Measurements from ENCODE around the gene OR52E5. TPM values are rescaled to one million over a fixed set of nuclear protein-coding genes. Genes with fewer than 3 reads are reported as not detected.

Gene OR52E5
- polyA plus RNA-seq: not detected

DNA sequence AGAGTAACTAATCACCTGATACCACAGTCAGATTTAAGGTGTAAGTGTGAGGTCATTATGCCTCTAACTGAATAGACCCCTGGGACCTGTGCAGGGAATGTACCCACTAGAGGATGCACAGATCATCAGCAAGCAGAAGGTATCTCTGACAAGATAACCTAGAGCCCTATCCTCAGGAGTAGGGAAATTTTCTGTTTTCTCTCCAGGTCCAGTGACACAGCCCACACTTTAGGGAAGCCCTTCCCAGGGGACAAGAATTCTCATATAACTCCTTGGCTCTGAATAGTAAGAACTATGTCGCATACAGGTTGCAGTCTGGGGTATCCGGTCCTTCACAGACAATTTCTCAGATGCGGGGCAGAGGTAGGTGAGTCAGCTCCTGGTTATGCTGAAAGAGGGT, at the start of gene OR52E5:
OR52E5 (plus strand) TSS at position 301 of the 400 bp plus-strand sequence. CDS start 7,569 bp downstream, outside the sequence.
- Histone ChIP-seq H3K4me3 (ENCODE audit: low read depth in 1 of 2, low read length in 2 of 2) (no peak within 1 kb of the TSS), H3K9me3 (ENCODE audit: control insufficient read depth in 2 of 2, insufficient read depth in 1 of 2, low read depth in 1 of 2, low read length in 1 of 2) (no peaks in the 10 kb centered on the region), H3K27me3 (ENCODE audit: control insufficient read depth in 1 of 2, insufficient read depth in 2 of 2, low read length in 2 of 2) (no peaks in the 10 kb centered on the region), H3K4me1 (ENCODE audit: control insufficient read depth in 2 of 2, insufficient read depth in 2 of 2, low read length in 1 of 2) (no peaks in the 10 kb centered on the region), H3K36me3 (ENCODE audit: control insufficient read depth in 2 of 2, insufficient read depth in 2 of 2, low read length in 1 of 2) (no peaks in the 10 kb centered on the region), H3K27ac (ENCODE audit: low read depth in 2 of 2, low read length in 1 of 2) (no peak within 1 kb of the TSS)
- 89 to 93% methylated on average over 3 of the region's 3 CpGs for WGBS, 2 donors

DNA sequence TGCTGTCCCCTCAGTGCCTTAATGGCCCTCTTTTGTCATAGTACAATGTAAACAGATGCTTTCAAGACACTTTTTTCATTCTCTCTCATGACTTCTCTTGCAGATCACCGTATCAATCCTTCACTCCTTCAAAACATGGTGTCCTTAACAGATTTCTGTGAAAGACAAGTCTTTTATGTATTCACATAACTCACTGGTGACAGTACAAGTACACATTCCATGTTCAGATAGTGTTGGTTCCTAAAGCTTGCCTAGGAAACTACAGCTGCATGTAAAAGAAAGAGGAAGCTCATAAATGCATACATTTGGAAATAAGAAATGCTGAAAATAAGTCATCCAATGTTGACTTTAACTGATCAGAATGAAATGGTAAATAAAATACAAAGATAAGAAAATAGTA, 46.3 kb upstream of the OR52E5 start:
- no peaks in the 10 kb centered on the region for H3K9me3 ChIP-seq (ENCODE audit: control insufficient read depth in 2 of 2, insufficient read depth in 1 of 2, low read depth in 1 of 2, low read length in 1 of 2)
- WGBS, 2 donors: 48 to 55% methylated on average over 1 of the region's 1 CpG
- H3K4me3 ChIP-seq (ENCODE audit: low read depth in 1 of 2, low read length in 2 of 2): no peak overlapping the region
- H3K4me1 ChIP-seq (ENCODE audit: control insufficient read depth in 2 of 2, insufficient read depth in 2 of 2, low read length in 1 of 2): no peaks in the 10 kb centered on the region
- no peaks in the 10 kb centered on the region for H3K27me3 ChIP-seq (ENCODE audit: control insufficient read depth in 1 of 2, insufficient read depth in 2 of 2, low read length in 2 of 2)
- H3K27ac ChIP-seq (ENCODE audit: low read depth in 2 of 2, low read length in 1 of 2): no peak overlapping the region
- no peaks in the 10 kb centered on the region for H3K36me3 ChIP-seq (ENCODE audit: control insufficient read depth in 2 of 2, insufficient read depth in 2 of 2, low read length in 1 of 2)

DNA sequence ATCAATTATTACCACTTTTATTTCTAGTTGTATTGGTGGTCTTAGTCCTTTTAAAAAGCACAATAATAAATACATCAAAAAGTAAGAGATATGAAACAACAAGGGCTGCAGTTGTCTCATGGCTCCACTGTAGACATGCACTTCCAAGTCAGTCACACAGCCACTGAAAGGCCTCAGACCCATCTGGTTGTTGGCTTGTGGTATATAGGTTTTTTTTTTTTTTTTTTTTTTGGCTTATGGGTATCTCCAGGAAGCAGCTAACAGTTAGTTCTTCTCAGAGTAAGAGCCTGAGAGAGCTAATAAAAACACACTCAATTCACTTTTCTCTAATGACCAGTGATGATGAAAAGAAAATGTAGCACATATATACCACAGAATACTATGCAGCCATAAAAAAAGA, 45.3 kb upstream of the OR52E5 start:
- Histone ChIP-seq H3K27ac (ENCODE audit: low read depth in 2 of 2, low read length in 1 of 2) (no peak overlapping the region), H3K36me3 (ENCODE audit: control insufficient read depth in 2 of 2, insufficient read depth in 2 of 2, low read length in 1 of 2) (no peaks in the 10 kb centered on the region), H3K27me3 (ENCODE audit: control insufficient read depth in 1 of 2, insufficient read depth in 2 of 2, low read length in 2 of 2) (no peaks in the 10 kb centered on the region), H3K4me1 (ENCODE audit: control insufficient read depth in 2 of 2, insufficient read depth in 2 of 2, low read length in 1 of 2) (no peaks in the 10 kb centered on the region), H3K4me3 (ENCODE audit: low read depth in 1 of 2, low read length in 2 of 2) (no peak overlapping the region), H3K9me3 (ENCODE audit: control insufficient read depth in 2 of 2, insufficient read depth in 1 of 2, low read depth in 1 of 2, low read length in 1 of 2) (no peaks in the 10 kb centered on the region)

DNA sequence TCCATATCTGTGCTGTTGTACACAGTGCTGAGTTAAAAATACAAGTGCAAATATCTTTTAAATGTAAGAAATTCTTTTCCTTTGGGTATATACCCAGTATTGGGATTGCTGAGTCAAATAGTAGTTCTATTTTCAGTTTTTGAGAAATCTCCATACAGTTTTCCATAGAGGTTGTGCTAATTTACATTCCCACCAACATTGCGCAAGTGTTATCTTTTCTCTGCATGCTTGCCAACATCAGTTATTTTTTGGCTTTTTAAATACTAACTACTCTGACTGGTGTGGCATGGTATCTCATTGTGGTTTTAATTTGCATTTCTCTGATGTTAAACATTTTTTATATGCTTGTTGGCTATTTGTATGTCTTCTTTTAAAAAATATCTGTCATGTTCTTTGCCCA, 42.0 kb upstream of the OR52E5 start:
- no peak overlapping the region for H3K27ac ChIP-seq (ENCODE audit: low read depth in 2 of 2, low read length in 1 of 2)
- H3K27me3 ChIP-seq (ENCODE audit: control insufficient read depth in 1 of 2, insufficient read depth in 2 of 2, low read length in 2 of 2): no peaks in the 10 kb centered on the region
- H3K4me3 ChIP-seq (ENCODE audit: low read depth in 1 of 2, low read length in 2 of 2): no peak overlapping the region
- 92 to 96% methylated on average over 1 of the region's 1 CpG for WGBS, 2 donors
- H3K4me1 ChIP-seq (ENCODE audit: control insufficient read depth in 2 of 2, insufficient read depth in 2 of 2, low read length in 1 of 2): no peaks in the 10 kb centered on the region
- no peaks in the 10 kb centered on the region for H3K9me3 ChIP-seq (ENCODE audit: control insufficient read depth in 2 of 2, insufficient read depth in 1 of 2, low read depth in 1 of 2, low read length in 1 of 2)
- H3K36me3 ChIP-seq (ENCODE audit: control insufficient read depth in 2 of 2, insufficient read depth in 2 of 2, low read length in 1 of 2): no peaks in the 10 kb centered on the region

DNA sequence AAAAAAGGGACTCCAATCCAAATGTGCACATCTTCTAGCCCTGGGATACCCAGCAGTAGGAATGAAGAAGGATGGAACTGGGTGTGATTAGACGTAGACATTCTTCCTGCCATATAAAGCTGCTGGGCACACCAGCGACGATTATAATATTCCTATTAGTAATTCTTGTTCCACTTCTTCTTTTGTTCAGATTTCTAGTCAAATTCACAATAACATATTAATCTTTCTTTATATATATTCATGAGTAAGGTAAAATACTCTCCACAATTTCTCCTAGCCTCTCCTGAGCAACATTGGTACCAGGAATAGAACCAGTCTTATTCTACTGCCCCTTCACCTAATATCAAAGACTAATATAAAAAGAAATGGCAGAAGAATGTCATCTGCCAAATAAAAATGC, 35.4 kb upstream of the OR52E5 start, which contains the start of gene OR52E8:
OR52E8 (minus strand) TSS at position 101 of the 400 bp plus-strand sequence; CDS start at position 101, 0 bp downstream.
- no peaks in the 10 kb centered on the region for H3K36me3 ChIP-seq (ENCODE audit: control insufficient read depth in 2 of 2, insufficient read depth in 2 of 2, low read length in 1 of 2)
- WGBS, 2 donors: 94% methylated on average over 3 of the region's 3 CpGs
- H3K27ac ChIP-seq (ENCODE audit: low read depth in 2 of 2, low read length in 1 of 2): no peak within 1 kb of the TSS
- no peak within 1 kb of the TSS for H3K4me3 ChIP-seq (ENCODE audit: low read depth in 1 of 2, low read length in 2 of 2)
- H3K4me1 ChIP-seq (ENCODE audit: control insufficient read depth in 2 of 2, insufficient read depth in 2 of 2, low read length in 1 of 2): no peaks in the 10 kb centered on the region
- H3K27me3 ChIP-seq (ENCODE audit: control insufficient read depth in 1 of 2, insufficient read depth in 2 of 2, low read length in 2 of 2): no peaks in the 10 kb centered on the region
- no peaks in the 10 kb centered on the region for H3K9me3 ChIP-seq (ENCODE audit: control insufficient read depth in 2 of 2, insufficient read depth in 1 of 2, low read depth in 1 of 2, low read length in 1 of 2)

DNA sequence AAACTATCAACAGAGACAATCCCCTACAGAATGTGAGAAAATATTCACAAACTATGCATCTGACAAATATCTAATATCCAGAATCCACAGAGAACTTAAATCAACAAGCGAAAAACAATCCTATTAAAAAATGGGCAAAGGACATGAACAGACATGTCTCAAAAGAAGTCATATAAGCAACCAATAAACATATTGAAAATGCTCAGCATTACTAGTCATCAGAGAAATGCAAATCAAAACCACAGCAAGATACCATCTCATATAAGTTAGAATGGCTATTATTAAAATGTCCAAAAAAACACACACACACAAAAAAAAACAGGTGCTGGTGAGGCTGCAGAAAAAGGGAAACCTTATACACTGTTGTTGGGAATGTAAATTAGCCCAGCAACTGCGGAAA, 27.2 kb upstream of the OR52E5 start:
- Histone ChIP-seq H3K27ac (ENCODE audit: low read depth in 2 of 2, low read length in 1 of 2) (no peak overlapping the region), H3K9me3 (ENCODE audit: control insufficient read depth in 2 of 2, insufficient read depth in 1 of 2, low read depth in 1 of 2, low read length in 1 of 2) (no peaks in the 10 kb centered on the region)

DNA sequence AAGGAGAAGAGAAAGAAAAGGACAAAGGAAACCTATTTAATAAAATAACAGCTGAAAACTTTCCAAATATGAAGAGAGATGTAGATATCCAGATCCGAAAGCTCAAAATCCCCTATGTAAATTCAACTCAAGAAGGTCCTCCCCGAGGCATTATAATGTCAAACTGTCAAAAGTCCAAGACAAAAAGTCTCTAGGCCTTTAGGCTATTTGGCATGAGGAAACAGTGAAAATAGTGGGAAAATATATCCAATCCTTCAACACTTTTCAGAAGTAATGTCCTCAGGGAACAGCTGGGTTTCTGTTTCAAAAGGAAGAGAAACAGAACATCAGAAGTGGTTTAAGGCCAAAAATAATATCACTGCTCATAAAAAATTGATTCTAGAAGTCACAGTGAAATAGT, 14.4 kb upstream of the OR52E5 start:
- 39 to 55% methylated on average over 2 of the region's 2 CpGs for WGBS, 2 donors
- Histone ChIP-seq H3K27ac (ENCODE audit: low read depth in 2 of 2, low read length in 1 of 2) (no peak overlapping the region), H3K9me3 (ENCODE audit: control insufficient read depth in 2 of 2, insufficient read depth in 1 of 2, low read depth in 1 of 2, low read length in 1 of 2) (no peaks in the 10 kb centered on the region)

More for the DNA sequence above, 27.2 kb upstream of the OR52E5 start:
- no peaks in the 10 kb centered on the region for H3K36me3 ChIP-seq (ENCODE audit: control insufficient read depth in 2 of 2, insufficient read depth in 2 of 2, low read length in 1 of 2)
- 75 to 85% methylated on average over 2 of the region's 2 CpGs for WGBS, 2 donors
- H3K4me1 ChIP-seq (ENCODE audit: control insufficient read depth in 2 of 2, insufficient read depth in 2 of 2, low read length in 1 of 2): no peaks in the 10 kb centered on the region
- no peaks in the 10 kb centered on the region for H3K27me3 ChIP-seq (ENCODE audit: control insufficient read depth in 1 of 2, insufficient read depth in 2 of 2, low read length in 2 of 2)
- H3K4me3 ChIP-seq (ENCODE audit: low read depth in 1 of 2, low read length in 2 of 2): no peak overlapping the region

DNA sequence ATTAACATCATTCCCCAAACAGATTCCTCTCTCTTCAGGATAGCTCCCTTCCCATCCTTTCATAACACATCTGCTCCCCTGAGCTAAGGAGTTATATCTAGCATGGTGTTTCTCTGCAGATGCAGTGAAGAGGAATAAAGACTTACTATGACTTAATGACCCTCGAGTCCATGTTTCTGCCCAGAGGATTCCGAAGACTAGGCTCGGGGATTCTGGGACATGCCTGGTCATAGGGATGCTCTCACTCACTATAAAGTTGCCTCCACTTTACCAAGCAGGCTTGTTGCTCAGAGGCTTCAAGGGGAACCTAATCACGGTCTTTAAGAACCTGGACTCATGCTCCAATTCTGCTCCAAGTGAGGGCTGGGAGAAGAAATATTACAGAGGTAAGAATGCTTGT, 12.7 kb upstream of the OR52E5 start, which contains the start of gene OR52E4:
OR52E4 (plus strand) TSS at position 301 of the 400 bp plus-strand sequence. CDS start 3,664 bp downstream, outside the sequence.
- H3K27me3 ChIP-seq (ENCODE audit: control insufficient read depth in 1 of 2, insufficient read depth in 2 of 2, low read length in 2 of 2): no peaks in the 10 kb centered on the region
- H3K27ac ChIP-seq (ENCODE audit: low read depth in 2 of 2, low read length in 1 of 2): no peak within 1 kb of the TSS
- no peaks in the 10 kb centered on the region for H3K4me1 ChIP-seq (ENCODE audit: control insufficient read depth in 2 of 2, insufficient read depth in 2 of 2, low read length in 1 of 2)
- 67 to 68% methylated on average over 4 of the region's 4 CpGs for WGBS, 2 donors
- H3K36me3 ChIP-seq (ENCODE audit: control insufficient read depth in 2 of 2, insufficient read depth in 2 of 2, low read length in 1 of 2): no peaks in the 10 kb centered on the region
- H3K9me3 ChIP-seq (ENCODE audit: control insufficient read depth in 2 of 2, insufficient read depth in 1 of 2, low read depth in 1 of 2, low read length in 1 of 2): no peaks in the 10 kb centered on the region
- no peak within 1 kb of the TSS for H3K4me3 ChIP-seq (ENCODE audit: low read depth in 1 of 2, low read length in 2 of 2)

More for the DNA sequence above, 14.4 kb upstream of the OR52E5 start:
- Histone ChIP-seq H3K4me3 (ENCODE audit: low read depth in 1 of 2, low read length in 2 of 2) (no peak overlapping the region), H3K36me3 (ENCODE audit: control insufficient read depth in 2 of 2, insufficient read depth in 2 of 2, low read length in 1 of 2) (no peaks in the 10 kb centered on the region), H3K27me3 (ENCODE audit: control insufficient read depth in 1 of 2, insufficient read depth in 2 of 2, low read length in 2 of 2) (no peaks in the 10 kb centered on the region), H3K4me1 (ENCODE audit: control insufficient read depth in 2 of 2, insufficient read depth in 2 of 2, low read length in 1 of 2) (no peaks in the 10 kb centered on the region)

DNA sequence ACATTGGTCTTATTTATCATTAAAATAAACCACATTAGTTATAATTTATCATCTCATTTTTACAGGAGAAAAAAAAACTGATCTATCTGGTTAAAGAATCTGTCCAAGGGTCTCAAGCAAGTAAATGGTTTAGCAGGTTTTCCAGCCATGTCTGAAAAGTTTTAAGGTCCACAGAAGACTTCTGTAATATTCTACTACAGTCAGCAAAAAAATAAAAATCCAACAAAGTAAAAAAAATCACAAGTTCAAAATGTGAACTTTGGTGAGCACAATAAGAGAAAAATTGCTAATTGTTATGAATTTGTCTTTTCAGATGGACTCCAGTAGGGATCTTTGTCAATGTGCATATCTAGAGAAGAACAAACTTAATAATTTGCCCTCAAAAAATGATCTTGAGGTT, 11.3 kb upstream of the OR52E5 start:
- H3K36me3 ChIP-seq (ENCODE audit: control insufficient read depth in 2 of 2, insufficient read depth in 2 of 2, low read length in 1 of 2): no peaks in the 10 kb centered on the region
- H3K27ac ChIP-seq (ENCODE audit: low read depth in 2 of 2, low read length in 1 of 2): no peak overlapping the region
- H3K27me3 ChIP-seq (ENCODE audit: control insufficient read depth in 1 of 2, insufficient read depth in 2 of 2, low read length in 2 of 2): no peaks in the 10 kb centered on the region
- H3K9me3 ChIP-seq (ENCODE audit: control insufficient read depth in 2 of 2, insufficient read depth in 1 of 2, low read depth in 1 of 2, low read length in 1 of 2): no peaks in the 10 kb centered on the region
- H3K4me3 ChIP-seq (ENCODE audit: low read depth in 1 of 2, low read length in 2 of 2): no peak overlapping the region
- H3K4me1 ChIP-seq (ENCODE audit: control insufficient read depth in 2 of 2, insufficient read depth in 2 of 2, low read length in 1 of 2): no peaks in the 10 kb centered on the region

DNA sequence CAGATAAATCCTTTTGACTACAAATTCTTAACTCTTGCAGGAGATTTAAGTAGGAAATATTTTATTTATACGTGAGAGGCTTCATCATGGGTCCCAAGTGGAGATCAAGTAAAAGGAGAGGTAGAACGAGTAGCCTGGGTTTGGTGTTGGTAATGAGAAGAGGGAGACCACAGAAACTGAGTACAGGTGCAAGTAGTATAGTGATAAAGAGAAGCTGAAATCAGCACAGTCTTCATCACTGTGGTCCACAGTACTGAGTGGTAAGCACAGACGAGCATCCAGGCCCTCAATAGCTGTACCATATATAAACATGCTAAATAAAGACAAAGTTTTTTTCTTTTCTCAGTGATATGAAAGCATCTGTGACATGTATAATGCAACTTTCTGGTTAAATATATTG, 5.8 kb upstream of the OR52E5 start:
- Histone ChIP-seq H3K9me3 (ENCODE audit: control insufficient read depth in 2 of 2, insufficient read depth in 1 of 2, low read depth in 1 of 2, low read length in 1 of 2) (no peaks in the 10 kb centered on the region), H3K4me3 (ENCODE audit: low read depth in 1 of 2, low read length in 2 of 2) (no peak overlapping the region), H3K36me3 (ENCODE audit: control insufficient read depth in 2 of 2, insufficient read depth in 2 of 2, low read length in 1 of 2) (no peaks in the 10 kb centered on the region), H3K27ac (ENCODE audit: low read depth in 2 of 2, low read length in 1 of 2) (no peak overlapping the region), H3K27me3 (ENCODE audit: control insufficient read depth in 1 of 2, insufficient read depth in 2 of 2, low read length in 2 of 2) (no peaks in the 10 kb centered on the region), H3K4me1 (ENCODE audit: control insufficient read depth in 2 of 2, insufficient read depth in 2 of 2, low read length in 1 of 2) (no peaks in the 10 kb centered on the region)
- 60 to 61% methylated on average over 3 of the region's 3 CpGs for WGBS, 2 donors
